Kidney tubule cell (primary cell): ENCODE results near the gene TAAR5.
"Not testable (repeated sequence)": the region's sequence is repeated elsewhere in the genome, so short reads cannot be mapped to it uniquely, and the experiment has no call there.

Experiments used
- DNase-seq: peaks from one replicate; pipeline ENCODE4 v3.0.0-alpha.2; 2018; ENCODE audit warnings: low spot score

Gene TAAR5

DNA sequence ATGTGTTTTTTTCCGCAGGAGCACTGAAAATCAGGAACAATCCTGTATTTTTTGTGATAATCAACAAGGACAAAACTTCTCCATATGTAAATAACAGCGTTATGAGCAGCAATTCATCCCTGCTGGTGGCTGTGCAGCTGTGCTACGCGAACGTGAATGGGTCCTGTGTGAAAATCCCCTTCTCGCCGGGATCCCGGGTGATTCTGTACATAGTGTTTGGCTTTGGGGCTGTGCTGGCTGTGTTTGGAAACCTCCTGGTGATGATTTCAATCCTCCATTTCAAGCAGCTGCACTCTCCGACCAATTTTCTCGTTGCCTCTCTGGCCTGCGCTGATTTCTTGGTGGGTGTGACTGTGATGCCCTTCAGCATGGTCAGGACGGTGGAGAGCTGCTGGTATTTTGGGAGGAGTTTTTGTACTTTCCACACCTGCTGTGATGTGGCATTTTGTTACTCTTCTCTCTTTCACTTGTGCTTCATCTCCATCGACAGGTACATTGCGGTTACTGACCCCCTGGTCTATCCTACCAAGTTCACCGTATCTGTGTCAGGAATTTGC lies 19.2 kb downstream of the TAAR5 start, which contains the start of gene TAAR6:
Gene TAAR6 (plus strand): TSS at position 102 of the 557 bp plus-strand sequence. CDS start 0 bp downstream, at position 102.
- no peak for DNase-seq

GRCh38 chr6:132569170-132569569 lies 20.4 kb downstream of the TAAR5 start:
- no peak for DNase-seq

GRCh38 chr6:132568611-132569010 lies 20.9 kb downstream of the TAAR5 start:
- DNase-seq, result no peak

- no peak for DNase-seq
Measured at GRCh38 chr6:132567566-132567965, 22.0 kb downstream of the TAAR5 start.

- no peak for DNase-seq
Measured at GRCh38 chr6:132566404-132566803, 23.1 kb downstream of the TAAR5 start.

DNA sequence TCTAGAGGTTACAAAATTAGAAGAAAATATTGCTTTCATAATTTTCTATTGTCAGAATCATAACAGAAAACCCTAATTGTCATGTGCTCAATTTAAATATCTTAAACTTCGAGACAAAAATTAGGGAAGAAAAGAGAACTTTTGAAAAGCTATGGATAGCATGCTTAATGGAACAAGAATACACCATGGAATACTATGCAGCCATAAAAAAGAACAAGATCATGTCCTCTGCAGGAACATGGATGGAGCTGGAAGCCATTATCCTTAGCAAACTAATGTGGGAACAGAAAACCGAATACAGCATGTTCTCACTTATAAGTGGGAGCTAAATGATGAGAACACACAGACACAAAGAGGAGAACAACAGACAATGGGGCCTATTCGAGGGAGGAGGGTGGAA lies 29.5 kb downstream of the TAAR5 start:
- not testable (repeated sequence) for DNase-seq

DNA sequence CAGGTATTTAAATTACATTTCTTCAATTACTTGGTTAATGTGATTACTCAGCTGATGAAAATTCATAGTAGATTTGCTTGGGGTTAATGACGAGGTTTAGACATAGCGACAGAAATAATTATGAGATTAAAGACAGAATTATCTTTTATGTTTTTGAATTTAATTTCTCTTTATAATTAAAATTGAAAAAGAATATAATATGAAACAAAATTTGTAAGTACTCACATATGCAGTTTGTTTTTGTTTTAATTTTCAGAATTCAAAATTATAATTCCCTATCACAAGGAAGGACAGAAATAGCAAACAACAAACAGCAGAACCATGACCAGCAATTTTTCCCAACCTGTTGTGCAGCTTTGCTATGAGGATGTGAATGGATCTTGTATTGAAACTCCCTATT lies 37.2 kb downstream of the TAAR5 start, which contains the start of gene TAAR8:
Gene TAAR8 (plus strand): TSS at position 301 of the 400 bp plus-strand sequence. CDS start 21 bp downstream, at position 322.
- DNase-seq, result no peak

GRCh38 chr6:132551214-132551613 lies 38.3 kb downstream of the TAAR5 start:
- DNase-seq, result no peak

GRCh38 chr6:132548746-132549463 lies 40.6 kb downstream of the TAAR5 start:
- DNase-seq, result no peak

DNA sequence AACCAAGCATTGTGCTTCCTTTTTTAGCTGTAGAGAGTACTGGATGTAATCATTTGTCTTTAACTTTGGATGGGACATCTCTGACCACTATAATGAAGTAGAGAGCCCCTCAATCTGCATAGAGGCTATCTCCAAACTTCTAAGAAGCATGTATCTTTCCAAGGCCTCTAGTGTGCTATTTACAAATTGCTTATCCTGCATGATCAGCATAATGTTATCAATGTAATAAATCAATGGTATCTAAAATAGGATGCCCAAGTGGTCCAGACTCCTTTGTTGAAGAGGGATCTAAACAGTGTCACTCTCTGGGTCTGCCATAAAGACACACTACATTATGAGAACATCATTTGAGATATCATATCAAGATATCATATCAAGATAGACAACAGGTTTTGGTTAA lies 44.7 kb downstream of the TAAR5 start:
- no peak for DNase-seq
